ENCODE measurements around the gene TIMP2. TPM values are rescaled to one million over a fixed set of nuclear protein-coding genes. Genes with fewer than 3 reads are reported as not detected.

TIMP2 gene
- total and polyA plus RNA-seq, 2 experiments from 2014 or later = 10.6 to 22.5 TPM

DNA sequence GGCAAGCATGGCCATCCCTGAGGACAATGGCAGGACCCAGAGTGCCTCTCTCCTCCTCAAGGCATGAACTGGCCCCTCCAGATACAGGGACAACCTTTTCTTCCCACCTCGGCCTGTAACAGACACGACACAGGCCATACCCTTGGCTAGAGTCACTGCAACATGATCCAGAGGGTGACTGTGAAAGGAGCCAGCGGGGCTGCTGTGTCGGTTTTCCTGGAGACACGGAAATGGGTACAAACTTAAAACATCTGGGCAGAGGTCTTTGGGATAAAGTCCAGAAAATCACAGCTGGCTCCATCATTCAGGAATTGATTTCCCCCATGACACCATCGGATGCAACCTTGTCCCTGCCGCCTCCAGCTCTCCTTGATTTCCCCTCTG, 27.5 kb downstream of the TIMP2 start:
- Mint-ChIP-seq H3K9me3 (no peaks in the 10 kb centered on the region), H3K36me3 (ENCODE audit: low read depth) (no peaks in the 10 kb centered on the region; the same call in 2 of the 3 replicates), H3K27me3 (ENCODE audit: insufficient read depth, low read depth, poor library complexity) (peaks cover 18% of the 10 kb centered on the region), H3K27ac (no peak overlapping the region), H3K4me1 (peaks cover 36% of the 10 kb centered on the region), H3K4me3 (no peak overlapping the region; the same call in 2 of the 3 replicates)
- Histone ChIP-seq H3K27ac (ENCODE audit: low read depth) (no peak overlapping the region), H2AFZ (no peak overlapping the region), H3K4me1 (ENCODE audit: insufficient read depth) (peaks cover 20% of the 10 kb centered on the region), H3K36me3 (ENCODE audit: insufficient read depth) (no peaks in the 10 kb centered on the region), H4K20me1 (replicated peaks; ENCODE audit: insufficient read depth) (peaks cover 16% of the 10 kb centered on the region), H3K4me3 (no peak overlapping the region), H3F3A (replicated peaks; ENCODE audit: low read depth) (0 out of 2 replicates have a peak, but pooled peaks cover 3% of the 10 kb centered on the region), H3K79me2 (replicated peaks; ENCODE audit: insufficient read depth) (peaks cover 26% of the 10 kb centered on the region), H3K9me2 (ENCODE audit: insufficient read depth) (no peaks in the 10 kb centered on the region), H3K4me2 (no peak overlapping the region), H3K27me3 (ENCODE audit: insufficient read depth) (no peaks in the 10 kb centered on the region)
- TF ChIP-seq NANOG (IDR thresholded peaks at IDR 0.05; ENCODE audit: borderline replicate concordance) (no peak), CREB1 (CRISPR knock-in tag; IDR thresholded peaks at IDR 0.05; ENCODE audit: low read depth) (no peak), STAT1 (IDR thresholded peaks at IDR 0.05; ENCODE audit: unreplicated experiment) (no peak), ZNF114 (CRISPR knock-in tag; IDR thresholded peaks at IDR 0.05) (no peak), EZH2phosphoT487 (IDR thresholded peaks at IDR 0.05; ENCODE audit: unreplicated experiment) (no peak), JUNB (IDR thresholded peaks at IDR 0.05; ENCODE audit: unreplicated experiment) (no peak), ZNF331 (CRISPR knock-in tag; IDR thresholded peaks at IDR 0.05; ENCODE audit: low read depth) (no peak), EZH2 (IDR thresholded peaks at IDR 0.05; ENCODE audit: low read depth, unreplicated experiment) (no peak), ETS1 (IDR thresholded peaks at IDR 0.05) (no peak), CTCF (conservative IDR thresholded peaks at IDR 0.05; ENCODE audit: low read depth in 2 of 2) (no peak)
- TF ChIP-seq, protein P1, sequence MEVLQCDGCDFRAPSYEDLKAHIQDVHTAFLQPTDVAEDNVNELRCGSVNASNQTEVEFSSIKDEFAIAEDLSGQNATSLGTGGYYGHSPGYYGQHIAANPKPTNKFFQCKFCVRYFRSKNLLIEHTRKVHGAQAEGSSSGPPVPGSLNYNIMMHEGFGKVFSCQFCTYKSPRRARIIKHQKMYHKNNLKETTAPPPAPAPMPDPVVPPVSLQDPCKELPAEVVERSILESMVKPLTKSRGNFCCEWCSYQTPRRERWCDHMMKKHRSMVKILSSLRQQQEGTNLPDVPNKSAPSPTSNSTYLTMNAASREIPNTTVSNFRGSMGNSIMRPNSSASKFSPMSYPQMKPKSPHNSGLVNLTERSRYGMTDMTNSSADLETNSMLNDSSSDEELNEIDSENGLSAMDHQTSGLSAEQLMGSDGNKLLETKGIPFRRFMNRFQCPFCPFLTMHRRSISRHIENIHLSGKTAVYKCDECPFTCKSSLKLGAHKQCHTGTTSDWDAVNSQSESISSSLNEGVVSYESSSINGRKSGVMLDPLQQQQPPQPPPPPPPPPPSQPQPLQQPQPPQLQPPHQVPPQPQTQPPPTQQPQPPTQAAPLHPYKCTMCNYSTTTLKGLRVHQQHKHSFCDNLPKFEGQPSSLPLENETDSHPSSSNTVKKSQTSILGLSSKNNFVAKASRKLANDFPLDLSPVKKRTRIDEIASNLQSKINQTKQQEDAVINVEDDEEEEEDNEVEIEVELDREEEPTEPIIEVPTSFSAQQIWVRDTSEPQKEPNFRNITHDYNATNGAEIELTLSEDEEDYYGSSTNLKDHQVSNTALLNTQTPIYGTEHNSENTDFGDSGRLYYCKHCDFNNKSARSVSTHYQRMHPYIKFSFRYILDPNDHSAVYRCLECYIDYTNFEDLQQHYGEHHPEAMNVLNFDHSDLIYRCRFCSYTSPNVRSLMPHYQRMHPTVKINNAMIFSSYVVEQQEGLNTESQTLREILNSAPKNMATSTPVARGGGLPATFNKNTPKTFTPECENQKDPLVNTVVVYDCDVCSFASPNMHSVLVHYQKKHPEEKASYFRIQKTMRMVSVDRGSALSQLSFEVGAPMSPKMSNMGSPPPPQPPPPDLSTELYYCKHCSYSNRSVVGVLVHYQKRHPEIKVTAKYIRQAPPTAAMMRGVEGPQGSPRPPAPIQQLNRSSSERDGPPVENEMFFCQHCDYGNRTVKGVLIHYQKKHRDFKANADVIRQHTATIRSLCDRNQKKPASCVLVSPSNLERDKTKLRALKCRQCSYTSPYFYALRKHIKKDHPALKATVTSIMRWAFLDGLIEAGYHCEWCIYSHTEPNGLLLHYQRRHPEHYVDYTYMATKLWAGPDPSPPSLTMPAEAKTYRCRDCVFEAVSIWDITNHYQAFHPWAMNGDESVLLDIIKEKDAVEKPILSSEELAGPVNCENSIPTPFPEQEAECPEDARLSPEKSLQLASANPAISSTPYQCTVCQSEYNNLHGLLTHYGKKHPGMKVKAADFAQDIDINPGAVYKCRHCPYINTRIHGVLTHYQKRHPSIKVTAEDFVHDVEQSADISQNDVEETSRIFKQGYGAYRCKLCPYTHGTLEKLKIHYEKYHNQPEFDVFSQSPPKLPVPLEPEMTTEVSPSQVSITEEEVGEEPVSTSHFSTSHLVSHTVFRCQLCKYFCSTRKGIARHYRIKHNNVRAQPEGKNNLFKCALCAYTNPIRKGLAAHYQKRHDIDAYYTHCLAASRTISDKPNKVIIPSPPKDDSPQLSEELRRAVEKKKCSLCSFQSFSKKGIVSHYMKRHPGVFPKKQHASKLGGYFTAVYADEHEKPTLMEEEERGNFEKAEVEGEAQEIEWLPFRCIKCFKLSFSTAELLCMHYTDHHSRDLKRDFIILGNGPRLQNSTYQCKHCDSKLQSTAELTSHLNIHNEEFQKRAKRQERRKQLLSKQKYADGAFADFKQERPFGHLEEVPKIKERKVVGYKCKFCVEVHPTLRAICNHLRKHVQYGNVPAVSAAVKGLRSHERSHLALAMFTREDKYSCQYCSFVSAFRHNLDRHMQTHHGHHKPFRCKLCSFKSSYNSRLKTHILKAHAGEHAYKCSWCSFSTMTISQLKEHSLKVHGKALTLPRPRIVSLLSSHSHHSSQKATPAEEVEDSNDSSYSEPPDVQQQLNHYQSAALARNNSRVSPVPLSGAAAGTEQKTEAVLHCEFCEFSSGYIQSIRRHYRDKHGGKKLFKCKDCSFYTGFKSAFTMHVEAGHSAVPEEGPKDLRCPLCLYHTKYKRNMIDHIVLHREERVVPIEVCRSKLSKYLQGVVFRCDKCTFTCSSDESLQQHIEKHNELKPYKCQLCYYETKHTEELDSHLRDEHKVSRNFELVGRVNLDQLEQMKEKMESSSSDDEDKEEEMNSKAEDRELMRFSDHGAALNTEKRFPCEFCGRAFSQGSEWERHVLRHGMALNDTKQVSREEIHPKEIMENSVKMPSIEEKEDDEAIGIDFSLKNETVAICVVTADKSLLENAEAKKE (CRISPR knock-in tag; IDR thresholded peaks at IDR 0.05) = no peak
- TF ChIP-seq, protein P2, sequence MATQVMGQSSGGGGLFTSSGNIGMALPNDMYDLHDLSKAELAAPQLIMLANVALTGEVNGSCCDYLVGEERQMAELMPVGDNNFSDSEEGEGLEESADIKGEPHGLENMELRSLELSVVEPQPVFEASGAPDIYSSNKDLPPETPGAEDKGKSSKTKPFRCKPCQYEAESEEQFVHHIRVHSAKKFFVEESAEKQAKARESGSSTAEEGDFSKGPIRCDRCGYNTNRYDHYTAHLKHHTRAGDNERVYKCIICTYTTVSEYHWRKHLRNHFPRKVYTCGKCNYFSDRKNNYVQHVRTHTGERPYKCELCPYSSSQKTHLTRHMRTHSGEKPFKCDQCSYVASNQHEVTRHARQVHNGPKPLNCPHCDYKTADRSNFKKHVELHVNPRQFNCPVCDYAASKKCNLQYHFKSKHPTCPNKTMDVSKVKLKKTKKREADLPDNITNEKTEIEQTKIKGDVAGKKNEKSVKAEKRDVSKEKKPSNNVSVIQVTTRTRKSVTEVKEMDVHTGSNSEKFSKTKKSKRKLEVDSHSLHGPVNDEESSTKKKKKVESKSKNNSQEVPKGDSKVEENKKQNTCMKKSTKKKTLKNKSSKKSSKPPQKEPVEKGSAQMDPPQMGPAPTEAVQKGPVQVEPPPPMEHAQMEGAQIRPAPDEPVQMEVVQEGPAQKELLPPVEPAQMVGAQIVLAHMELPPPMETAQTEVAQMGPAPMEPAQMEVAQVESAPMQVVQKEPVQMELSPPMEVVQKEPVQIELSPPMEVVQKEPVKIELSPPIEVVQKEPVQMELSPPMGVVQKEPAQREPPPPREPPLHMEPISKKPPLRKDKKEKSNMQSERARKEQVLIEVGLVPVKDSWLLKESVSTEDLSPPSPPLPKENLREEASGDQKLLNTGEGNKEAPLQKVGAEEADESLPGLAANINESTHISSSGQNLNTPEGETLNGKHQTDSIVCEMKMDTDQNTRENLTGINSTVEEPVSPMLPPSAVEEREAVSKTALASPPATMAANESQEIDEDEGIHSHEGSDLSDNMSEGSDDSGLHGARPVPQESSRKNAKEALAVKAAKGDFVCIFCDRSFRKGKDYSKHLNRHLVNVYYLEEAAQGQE (IDR thresholded peaks at IDR 0.05; ENCODE audit: unreplicated experiment) = no peak
- DNase-seq (ENCODE audit: low spot score) (no peak), ATAC-seq (no peak)

All from GM23338 (cell line).